GM23248 (cell line): ENCODE results near the gene TELO2. TPM values are rescaled to one million over a fixed set of nuclear protein-coding genes. Genes with fewer than 3 reads are reported as not detected.

Source experiments
- DNase-seq: peaks from one replicate; pipeline ENCODE4 v3.0.0-alpha.2; 2015
- H2AFZ ChIP-seq: fragments of 200-600 bp; sonication (generic); 2 replicates; pipeline ENCODE4 v1.6.1; 2016; ENCODE audit warnings: antibody characterized with exemption
- H3F3A ChIP-seq: fragments of 200-600 bp; sonication (generic); 2 replicates; pipeline ENCODE4 v1.6.1; 2016; ENCODE audit warnings: mild to moderate bottlenecking, antibody characterized with exemption, mixed run types; ENCODE audit not compliant: insufficient read depth
- H3K27ac ChIP-seq: fragments of 200-600 bp; sonication (generic); 2 replicates; pipeline ENCODE4 v1.5.1; 2016; ENCODE audit warnings: mild to moderate bottlenecking
- H3K27me3 ChIP-seq: fragments of 200-600 bp; sonication (generic); replicated peaks from 2 replicates; pipeline ENCODE4 v1.6.1; 2016; ENCODE audit warnings: mild to moderate bottlenecking; ENCODE audit not compliant: insufficient read depth
- H3K36me3 ChIP-seq: fragments of 200-600 bp; sonication (generic); 2 replicates; pipeline ENCODE4 v1.6.1; 2016; ENCODE audit warnings: low read depth, mild to moderate bottlenecking
- H3K4me1 ChIP-seq: fragments of 200-600 bp; sonication (generic); 2 replicates; pipeline ENCODE4 v1.6.1; 2016; ENCODE audit warnings: mild to moderate bottlenecking; ENCODE audit not compliant: insufficient read depth
- H3K4me2 ChIP-seq: fragments of 200-600 bp; sonication (generic); one replicate; pipeline ENCODE4 v1.6.1; 2016; ENCODE audit warnings: mild to moderate bottlenecking; ENCODE audit not compliant: unreplicated experiment
- H3K4me3 ChIP-seq: fragments of 200-600 bp; sonication (generic); 2 replicates; pipeline ENCODE4 v1.5.1; 2016; ENCODE audit warnings: mild to moderate bottlenecking
- H3K79me2 ChIP-seq: fragments of 200-600 bp; sonication (generic); 2 replicates; pipeline ENCODE4 v1.6.1; 2016; ENCODE audit warnings: mild to moderate bottlenecking; ENCODE audit not compliant: insufficient read depth
- H3K9ac ChIP-seq: fragments of 200-600 bp; sonication (generic); 2 replicates; pipeline ENCODE4 v1.6.1; 2016; ENCODE audit warnings: mild to moderate bottlenecking
- H3K9me2 ChIP-seq: fragments of 200-600 bp; sonication (generic); 2 replicates; pipeline ENCODE4 v1.6.1; 2016; ENCODE audit warnings: mixed run types, mild to moderate bottlenecking, moderate library complexity; ENCODE audit not compliant: insufficient read depth
- H3K9me3 ChIP-seq: fragments of 200-600 bp; sonication (generic); one replicate; pipeline ENCODE4 v1.6.1; 2017; ENCODE audit warnings: low read depth
- H4K20me1 ChIP-seq: fragments of 200-600 bp; sonication (generic); 2 replicates; pipeline ENCODE4 v1.6.0; 2016; ENCODE audit not compliant: insufficient read depth
- EZH2 ChIP-seq: fragments of 200-600 bp; sonication (generic); IDR thresholded peaks from 2 replicates; pipeline ENCODE4 v1.6.1; 2018; ENCODE audit warnings: antibody characterized with exemption, mild to moderate bottlenecking; ENCODE audit not compliant: insufficient read depth, poor library complexity, severe bottlenecking
- EZH2phosphoT487 ChIP-seq: fragments of 200-600 bp; sonication (generic); IDR thresholded peaks from 2 replicates; pipeline ENCODE4 v1.6.1; 2018; ENCODE audit warnings: antibody characterized with exemption, moderate library complexity, mild to moderate bottlenecking, low read depth; ENCODE audit not compliant: insufficient read depth
- WGBS, 2 experiments: methylation state at CpG; one replicate each; pipeline ENCODE4 v1.1.6; 2015 to 2017; ENCODE audit warnings: low lambda C conversion rate in 2 of 2, low coverage in 1 of 2; ENCODE audit errors: missing lambda C conversion rate in 2 of 2; 5-methylcytosine and 5-hydroxymethylcytosine counted together
- in situ Hi-C: fragments of 300-500 bp; cut with MboI; formaldehyde crosslinking; loops from 2 replicates; pipeline ENCODE4 v1.15.0; 2020
- polyA plus RNA-seq: library from polyadenylated mRNA; unstranded; fragments of >200 nt; fragmentation: Nextera tagmentation; extraction: Ambion mirVana; gene quantifications from 2 replicates; pipeline ENCODE4 v1.2.1, GENCODE V29; 2016
- total RNA-seq: library from RNA; depleted of rRNA; stranded (reverse); fragments of >200 nt; shearing (Covaris generic); gene quantifications from 2 replicates; pipeline ENCODE4 v1.2.3, GENCODE V29; 2014

The TELO2 gene
- total and polyA plus RNA-seq, 2 experiments from 2014 or later = 29.3 to 30.5 TPM

DNA sequence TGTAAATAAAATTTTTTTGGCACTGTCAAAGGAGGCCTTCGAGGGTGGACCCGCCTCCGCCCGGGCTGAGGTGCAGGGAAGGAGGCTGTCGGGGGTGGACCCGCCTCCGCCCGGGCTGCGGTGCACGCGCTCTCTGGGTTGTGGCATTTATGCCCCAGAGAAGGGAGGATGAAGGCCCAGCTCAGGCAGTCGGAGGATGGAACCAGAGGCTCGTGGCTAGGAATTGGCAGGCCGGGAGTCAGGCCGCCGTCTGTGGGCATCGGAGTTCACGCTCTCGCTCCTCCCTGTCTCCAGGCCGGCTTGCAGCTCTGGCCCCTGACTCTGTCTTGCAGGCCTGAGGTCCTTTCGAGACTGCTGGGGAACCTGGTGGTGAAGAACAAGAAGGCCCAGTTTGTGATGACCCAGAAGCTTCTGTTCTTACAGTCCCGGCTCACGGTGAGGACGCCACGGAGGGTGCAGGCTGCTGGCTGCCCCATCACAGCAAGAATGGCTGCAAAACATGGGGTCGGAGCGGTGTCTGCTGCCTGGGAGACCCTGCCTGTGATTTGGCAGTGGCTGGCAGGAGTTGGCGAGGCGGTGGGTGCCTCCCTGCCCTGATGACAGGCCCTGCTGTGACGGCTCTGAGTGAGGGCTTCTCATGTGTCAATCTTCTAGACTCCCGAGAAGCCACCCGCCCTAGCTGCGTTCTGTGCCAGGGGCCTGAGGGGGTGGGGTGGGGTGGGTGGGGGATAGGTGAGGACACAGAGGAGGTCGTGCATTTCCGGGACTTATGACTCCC is 5.9 kb downstream of the TELO2 start:
- Histone ChIP-seq H3K27me3 (no peaks in the 10 kb centered on the region), H3K4me2 (no peak overlapping the region), H3F3A (no peaks in the 10 kb centered on the region), H4K20me1 (no peaks in the 10 kb centered on the region), H3K9me2 (no peaks in the 10 kb centered on the region), H3K4me1 (0 out of 2 replicates have a peak, but pooled peaks cover 6% of the 10 kb centered on the region), H3K9me3 (no peaks in the 10 kb centered on the region), H2AFZ (no peak overlapping the region), H3K36me3 (peaks cover 7% of the 10 kb centered on the region; the same call in 1 of the 2 replicates), H3K9ac (no peak overlapping the region), H3K79me2 (0 out of 2 replicates have a peak, but pooled peaks cover 22% of the 10 kb centered on the region), H3K4me3 (no peak overlapping the region), H3K27ac (no peak overlapping the region)
- in situ Hi-C loops = no loop called here
- no peak for DNase-seq
- WGBS, 2 experiments = 94 to 95% methylated on average over 29 to 35 of the region's 35 CpGs
- TF ChIP-seq EZH2 = no peak

DNA sequence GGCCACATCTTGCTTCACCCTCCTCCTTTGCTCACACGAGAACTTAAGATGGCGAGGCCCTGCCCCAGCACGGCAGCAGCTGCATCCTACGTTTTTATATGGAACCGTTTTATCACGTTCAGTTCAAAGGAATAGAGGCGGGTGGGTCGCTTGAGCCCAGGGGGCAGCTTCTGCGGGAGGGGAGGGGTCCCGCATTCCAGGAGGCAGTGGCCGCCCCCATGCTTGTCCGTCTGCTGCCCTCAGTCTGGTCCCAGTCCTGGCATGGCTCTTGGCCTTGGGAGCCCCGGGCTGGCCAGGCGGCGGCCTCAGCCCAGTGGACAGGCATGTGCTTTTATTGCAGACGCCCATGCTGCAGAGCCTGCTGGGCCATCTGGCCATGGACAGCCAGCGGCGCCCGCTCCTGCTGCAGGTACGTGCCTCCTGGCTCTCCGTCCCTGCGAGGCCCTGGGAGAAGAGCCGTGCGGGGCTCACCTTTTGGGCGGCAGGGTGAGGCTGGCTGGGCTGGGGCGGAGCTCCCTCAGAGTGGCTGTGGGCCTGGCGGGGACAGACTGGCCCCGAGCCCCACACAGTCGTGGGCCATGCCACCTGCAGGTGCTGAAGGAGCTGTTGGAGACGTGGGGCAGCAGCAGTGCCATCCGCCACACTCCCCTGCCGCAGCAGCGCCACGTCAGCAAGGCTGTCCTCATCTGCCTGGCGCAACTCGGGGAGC is 6.8 kb downstream of the TELO2 start:
- H3F3A ChIP-seq = no peaks in the 10 kb centered on the region
- H3K9ac ChIP-seq = no peak overlapping the region
- H3K36me3 ChIP-seq = peaks cover 7% of the 10 kb centered on the region; the same call in 1 of the 2 replicates
- H3K9me2 ChIP-seq = no peaks in the 10 kb centered on the region
- no peak for DNase-seq
- in situ Hi-C loops = no loop called here
- no peaks in the 10 kb centered on the region for H3K27me3 ChIP-seq
- 94 to 95% methylated on average over 34 to 36 of the region's 36 CpGs for WGBS, 2 experiments
- H3K27ac ChIP-seq = no peak overlapping the region
- no peaks in the 10 kb centered on the region for H3K9me3 ChIP-seq
- H3K79me2 ChIP-seq = 0 out of 2 replicates have a peak, but pooled peaks cover 19% of the 10 kb centered on the region
- TF ChIP-seq EZH2phosphoT487 (no peak), EZH2 (no peak)
- H3K4me2 ChIP-seq = no peak overlapping the region
- no peak overlapping the region for H3K4me3 ChIP-seq
- H3K4me1 ChIP-seq = 0 out of 2 replicates have a peak, but pooled peaks cover 1% of the 10 kb centered on the region
- no peak overlapping the region for H2AFZ ChIP-seq
- H4K20me1 ChIP-seq = no peaks in the 10 kb centered on the region

DNA sequence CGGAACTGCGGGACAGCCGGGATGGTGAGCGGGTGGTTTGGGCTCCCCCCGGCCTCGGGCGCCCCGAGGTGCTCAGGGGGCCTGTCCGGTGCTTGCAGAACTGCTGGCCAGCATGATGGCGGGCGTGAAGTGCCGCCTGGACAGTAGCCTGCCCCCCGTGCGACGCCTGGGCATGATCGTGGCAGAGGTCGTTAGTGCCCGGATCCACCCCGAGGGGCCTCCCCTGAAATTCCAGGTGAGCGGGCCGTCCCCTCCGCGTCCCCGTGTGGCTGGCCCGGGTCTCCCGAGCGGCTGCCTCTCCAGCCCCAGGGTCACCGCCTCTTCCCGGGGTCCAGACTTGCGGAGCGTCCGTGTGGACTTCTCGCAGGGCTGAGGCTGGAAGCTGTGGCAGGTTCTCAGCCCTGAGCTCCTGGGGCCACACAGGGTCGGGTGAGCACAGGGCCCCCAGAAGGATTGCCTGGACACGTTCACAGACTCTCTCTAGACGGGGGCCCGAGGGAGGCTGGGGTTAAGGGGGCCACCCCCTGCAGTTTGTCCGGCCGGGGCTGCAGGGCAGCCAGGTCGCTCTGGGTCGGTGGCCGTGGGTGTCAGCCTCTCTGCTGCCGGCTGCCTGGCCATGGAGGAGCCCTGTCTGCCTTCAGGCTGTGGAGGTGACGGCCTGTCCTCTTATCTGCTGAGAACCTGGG is 7.4 kb downstream of the TELO2 start:
- Histone ChIP-seq H3K4me1 (no peaks in the 10 kb centered on the region), H3K4me3 (no peak overlapping the region), H3K9ac (no peak overlapping the region), H3K9me3 (no peaks in the 10 kb centered on the region), H3K79me2 (0 out of 2 replicates have a peak, but pooled peaks cover 12% of the 10 kb centered on the region), H4K20me1 (no peaks in the 10 kb centered on the region), H3F3A (no peaks in the 10 kb centered on the region), H3K36me3 (peaks cover 7% of the 10 kb centered on the region; the same call in 1 of the 2 replicates), H3K27ac (no peak overlapping the region), H3K9me2 (no peaks in the 10 kb centered on the region), H3K27me3 (no peaks in the 10 kb centered on the region), H3K4me2 (no peak overlapping the region), H2AFZ (no peak overlapping the region)
- TF ChIP-seq EZH2 = no peak
- TF ChIP-seq EZH2phosphoT487 = no peak
- in situ Hi-C loops = no loop called here
- no peak for DNase-seq
- WGBS, 2 experiments = 92 to 96% methylated on average over 27 to 44 of the region's 44 CpGs

GRCh38 chr16:1501630-1502029 is 8.5 kb downstream of the TELO2 start:
- Histone ChIP-seq H3K9me2 (no peaks in the 10 kb centered on the region), H3K9me3 (no peaks in the 10 kb centered on the region), H3K79me2 (0 out of 2 replicates have a peak, but pooled peaks cover 3% of the 10 kb centered on the region), H4K20me1 (no peaks in the 10 kb centered on the region), H3F3A (no peaks in the 10 kb centered on the region), H3K27ac (no peak overlapping the region), H3K4me1 (no peaks in the 10 kb centered on the region), H3K4me3 (no peak overlapping the region), H3K36me3 (peaks cover 7% of the 10 kb centered on the region; the same call in 1 of the 2 replicates), H3K27me3 (no peaks in the 10 kb centered on the region), H3K4me2 (no peak overlapping the region), H2AFZ (no peak overlapping the region), H3K9ac (no peak overlapping the region)
- DNase-seq = no peak
- in situ Hi-C loops = no loop called here
- WGBS, 2 experiments = 92 to 94% methylated on average over 20 to 23 of the region's 23 CpGs
- TF ChIP-seq EZH2 = no peak
- TF ChIP-seq EZH2phosphoT487 = no peak
